Cardiac muscle cell (in vitro differentiated cells and primary cell): ENCODE data around the gene RBMX. TPM values are rescaled to one million over a fixed set of nuclear protein-coding genes. Genes with fewer than 3 reads are reported as not detected.

Experiments
- DNase-seq, 2 donors: peaks; one replicate each; pipeline versions ENCODE4 v3.0.0 to v3.0.0-alpha.2; 2010 to 2017; ENCODE audit warnings: low read depth in 1 of 2, low spot score in 1 of 2
- H3K27ac ChIP-seq: fragments of 200-600 bp; sonication (generic); 2 replicates; pipeline ENCODE4 v1.5.1; 2016
- H3K27me3 ChIP-seq: fragments of 200-600 bp; sonication (generic); 2 replicates; pipeline ENCODE4 v1.6.0; 2016; ENCODE audit warnings: control low read depth
- H3K36me3 ChIP-seq: fragments of 200-600 bp; sonication (generic); 2 replicates; pipeline ENCODE4 v1.5.1; 2016; ENCODE audit warnings: control low read depth
- H3K4me1 ChIP-seq: fragments of 200-600 bp; sonication (generic); 2 replicates; pipeline ENCODE4 v1.8.1; 2017; ENCODE audit warnings: low read depth, mild to moderate bottlenecking, mixed run types
- H3K4me3 ChIP-seq: fragments of 200-600 bp; sonication (generic); 2 replicates; pipeline ENCODE4 v1.5.1; 2016; ENCODE audit warnings: mild to moderate bottlenecking
- H3K9me3 ChIP-seq: fragments of 200-600 bp; sonication (generic); 2 replicates; pipeline ENCODE4 v1.5.1; 2017; ENCODE audit warnings: low read depth, mild to moderate bottlenecking, control low read depth
- polyA plus RNA-seq: library from polyadenylated mRNA; unstranded; fragments of >200 nt; fragmentation: Nextera tagmentation; extraction: Ambion mirVana; gene quantifications from 2 replicates; pipeline ENCODE4 v1.2.1, GENCODE V29; 2016
- total RNA-seq: library from RNA; depleted of rRNA; stranded (reverse); fragments of >200 nt; gene quantifications from 2 replicates; pipeline ENCODE4 v1.2.3, GENCODE V29; 2016
- TF ChIP-seq, protein P1 (sequence below): IDR thresholded peaks from 2 replicates; pipeline ENCODE4 v1.5.1; 2012; ENCODE audit warnings: low read depth, mild to moderate bottlenecking, low read length

RBMX gene
- total and polyA plus RNA-seq, 2 experiments from 2014 or later = 169 to 370 TPM

DNA sequence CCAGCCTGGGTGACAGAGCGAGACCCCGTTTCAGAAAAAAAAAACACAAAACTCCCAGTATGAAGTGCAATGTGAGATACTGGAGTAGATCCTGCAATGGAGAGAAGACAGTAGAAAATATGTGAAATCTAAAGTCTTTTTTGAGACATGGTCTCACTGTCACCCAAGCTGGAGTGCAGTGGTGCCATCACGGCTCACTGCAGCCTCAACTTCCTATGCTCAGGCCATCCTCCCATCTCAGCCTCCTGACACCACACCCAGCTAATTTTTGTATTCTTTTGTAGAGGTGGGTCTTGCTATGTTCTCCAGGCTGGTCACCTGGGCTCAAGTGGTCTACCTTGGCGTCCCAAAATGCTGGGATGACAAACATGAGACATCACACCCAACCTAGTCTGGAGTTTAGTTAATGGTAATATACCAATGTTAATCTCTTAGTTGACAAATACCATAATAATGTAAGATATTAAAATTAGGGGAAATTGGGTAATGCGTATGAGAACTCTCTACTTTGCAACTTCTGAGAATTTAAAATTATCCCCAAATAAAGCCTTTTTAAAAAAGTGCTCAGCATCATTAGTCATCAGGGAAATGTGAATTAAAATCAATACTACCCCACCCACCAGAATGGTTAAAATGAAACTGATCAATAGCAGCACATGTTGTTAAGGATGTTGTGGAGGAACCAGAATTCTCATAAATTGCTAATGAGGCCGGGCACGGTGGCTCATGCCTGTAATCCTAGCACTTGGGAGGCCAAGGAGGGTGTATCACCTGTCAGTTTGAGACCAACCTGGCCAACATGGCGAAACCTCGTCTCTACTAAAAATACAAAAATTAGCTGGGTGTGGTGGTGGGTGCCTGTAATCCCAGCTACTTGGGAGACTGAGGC is 15.0 kb downstream of the RBMX start:
- no peaks in the 10 kb centered on the region for H3K27me3 ChIP-seq

DNA sequence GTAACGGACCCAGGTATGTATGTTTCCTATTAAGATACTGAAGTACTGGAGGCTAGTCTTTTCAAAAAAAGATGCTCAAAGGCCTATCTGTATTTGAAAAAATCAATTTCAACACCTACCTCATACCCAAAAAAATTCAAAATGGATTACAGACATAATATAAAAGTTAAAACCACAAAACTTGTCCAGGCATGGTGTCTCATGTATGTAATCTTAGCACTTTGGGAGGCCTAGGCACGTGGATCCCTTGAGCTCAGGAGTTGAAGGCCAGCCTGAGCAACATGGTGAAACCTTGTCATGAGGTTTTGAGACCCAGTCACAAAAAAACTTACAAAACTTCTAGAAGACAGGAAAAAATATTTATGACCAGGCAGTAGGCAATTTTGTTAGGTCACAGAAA is 16.7 kb downstream of the RBMX start:
- Histone ChIP-seq H3K4me1 (no peaks in the 10 kb centered on the region), H3K36me3 (peaks cover 26% of the 10 kb centered on the region), H3K9me3 (no peaks in the 10 kb centered on the region), H3K27me3 (no peaks in the 10 kb centered on the region), H3K4me3 (no peak overlapping the region), H3K27ac (no peak overlapping the region)
- DNase-seq = no peak
- TF ChIP-seq, protein P1, sequence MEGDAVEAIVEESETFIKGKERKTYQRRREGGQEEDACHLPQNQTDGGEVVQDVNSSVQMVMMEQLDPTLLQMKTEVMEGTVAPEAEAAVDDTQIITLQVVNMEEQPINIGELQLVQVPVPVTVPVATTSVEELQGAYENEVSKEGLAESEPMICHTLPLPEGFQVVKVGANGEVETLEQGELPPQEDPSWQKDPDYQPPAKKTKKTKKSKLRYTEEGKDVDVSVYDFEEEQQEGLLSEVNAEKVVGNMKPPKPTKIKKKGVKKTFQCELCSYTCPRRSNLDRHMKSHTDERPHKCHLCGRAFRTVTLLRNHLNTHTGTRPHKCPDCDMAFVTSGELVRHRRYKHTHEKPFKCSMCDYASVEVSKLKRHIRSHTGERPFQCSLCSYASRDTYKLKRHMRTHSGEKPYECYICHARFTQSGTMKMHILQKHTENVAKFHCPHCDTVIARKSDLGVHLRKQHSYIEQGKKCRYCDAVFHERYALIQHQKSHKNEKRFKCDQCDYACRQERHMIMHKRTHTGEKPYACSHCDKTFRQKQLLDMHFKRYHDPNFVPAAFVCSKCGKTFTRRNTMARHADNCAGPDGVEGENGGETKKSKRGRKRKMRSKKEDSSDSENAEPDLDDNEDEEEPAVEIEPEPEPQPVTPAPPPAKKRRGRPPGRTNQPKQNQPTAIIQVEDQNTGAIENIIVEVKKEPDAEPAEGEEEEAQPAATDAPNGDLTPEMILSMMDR = no peak

More for the DNA sequence above, 15.0 kb downstream of the RBMX start:
- Histone ChIP-seq H3K36me3 (peaks cover 39% of the 10 kb centered on the region), H3K9me3 (no peaks in the 10 kb centered on the region), H3K27ac (no peak overlapping the region), H3K4me3 (no peak overlapping the region), H3K4me1 (no peaks in the 10 kb centered on the region)
- TF ChIP-seq, protein P1 = no peak
- DNase-seq = no peak

DNA sequence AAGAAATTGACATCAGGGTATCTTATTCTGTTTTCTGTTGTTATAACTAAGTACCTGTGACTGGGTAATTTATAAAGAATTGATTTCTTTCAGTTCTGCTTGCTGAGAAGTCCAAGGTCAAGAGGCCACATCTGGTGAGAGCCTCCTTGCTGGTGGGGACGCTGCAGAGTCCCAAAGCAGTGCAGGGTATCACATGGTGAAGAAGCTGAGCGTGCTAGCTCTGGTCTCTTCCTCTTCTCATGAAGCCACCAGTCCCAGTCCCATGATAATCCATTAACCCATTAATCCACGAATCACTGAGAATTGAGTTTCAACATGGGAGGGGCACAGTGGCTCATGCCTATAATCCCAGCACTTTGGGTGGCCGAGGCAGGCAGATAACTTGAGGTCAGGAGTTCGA is 18.0 kb downstream of the RBMX start:
- H3K4me3 ChIP-seq = no peak overlapping the region
- TF ChIP-seq, protein P1 = no peak
- no peaks in the 10 kb centered on the region for H3K27me3 ChIP-seq
- H3K4me1 ChIP-seq = no peaks in the 10 kb centered on the region
- H3K27ac ChIP-seq = no peak overlapping the region
- H3K9me3 ChIP-seq = no peaks in the 10 kb centered on the region
- no peak for DNase-seq
- H3K36me3 ChIP-seq = peaks cover 19% of the 10 kb centered on the region

DNA sequence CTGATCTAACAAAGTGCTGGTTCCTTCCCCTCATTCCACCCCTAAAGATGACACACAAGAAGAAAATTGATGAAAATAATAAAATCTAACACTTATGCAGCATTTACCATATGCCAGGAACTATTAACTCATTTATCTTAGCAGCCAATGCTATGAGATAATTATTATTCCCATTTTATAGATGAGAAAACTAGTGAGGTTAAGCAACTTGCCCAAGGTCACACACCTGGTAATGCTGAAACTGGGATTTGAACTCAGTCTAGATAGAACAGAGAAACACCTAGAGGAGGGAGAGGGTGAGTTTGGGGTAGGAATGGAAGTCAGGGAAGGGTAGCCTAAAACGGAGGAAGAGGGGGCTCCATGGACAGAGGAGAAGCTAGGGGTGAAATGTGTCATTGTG is 18.6 kb downstream of the RBMX start:
- DNase-seq = no peak
- no peaks in the 10 kb centered on the region for H3K9me3 ChIP-seq
- H3K27ac ChIP-seq = no peak overlapping the region
- TF ChIP-seq, protein P1 = no peak
- H3K4me3 ChIP-seq = no peak overlapping the region
- no peaks in the 10 kb centered on the region for H3K27me3 ChIP-seq
- peaks cover 19% of the 10 kb centered on the region for H3K36me3 ChIP-seq
- no peaks in the 10 kb centered on the region for H3K4me1 ChIP-seq

DNA sequence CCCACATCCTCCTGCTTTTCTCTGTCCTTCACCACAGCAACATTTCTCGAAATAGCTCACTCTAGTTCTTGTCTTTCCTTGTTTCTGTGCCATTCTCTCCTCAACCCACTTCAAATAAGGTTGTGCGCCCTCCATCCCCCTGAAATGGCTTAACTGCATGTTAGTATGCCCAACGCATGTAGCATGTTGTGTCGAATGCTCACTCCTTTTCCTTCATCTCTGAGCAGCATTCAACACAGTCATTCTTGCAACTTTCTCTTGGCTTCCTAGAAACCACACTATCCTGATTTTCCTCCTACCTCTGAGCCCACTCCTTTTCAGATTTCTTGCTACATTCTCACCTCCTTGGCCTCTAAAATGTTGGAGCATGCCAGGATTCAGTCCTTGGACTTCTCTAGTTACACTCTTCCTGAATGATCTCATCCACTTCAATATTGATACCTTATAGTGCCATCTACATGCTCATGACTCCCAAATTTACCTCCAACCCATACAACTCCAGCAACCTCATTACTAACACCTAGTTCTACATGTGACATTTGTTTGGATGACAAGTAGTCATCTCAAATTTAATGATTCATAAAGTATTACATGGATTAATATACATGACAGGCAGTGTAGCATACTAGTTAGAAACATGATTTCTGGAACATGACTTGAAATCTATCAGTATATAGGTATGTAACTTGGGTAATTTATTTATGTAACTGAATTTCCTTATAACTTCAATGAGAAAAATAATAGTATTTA is 22.3 kb downstream of the RBMX start:
- H3K36me3 ChIP-seq = peaks cover 23% of the 10 kb centered on the region
- TF ChIP-seq, protein P1 = no peak
- H3K27ac ChIP-seq = no peak overlapping the region
- no peaks in the 10 kb centered on the region for H3K9me3 ChIP-seq
- H3K4me1 ChIP-seq = no peaks in the 10 kb centered on the region
- no peak overlapping the region for H3K4me3 ChIP-seq
- no peaks in the 10 kb centered on the region for H3K27me3 ChIP-seq
- DNase-seq = no peak
